Effector memory CD4-positive, alpha-beta T cell (primary cell): ENCODE data around the gene NEK6.

Experiments
- DNase-seq, 3 donors: peaks; one replicate each; pipeline ENCODE4 v3.0.0-alpha.2; 2020
- H3K27ac ChIP-seq: 2 replicates; pipeline ENCODE4 v1.7.0; 2013; ENCODE audit warnings: mild to moderate bottlenecking, low read length, moderate library complexity; ENCODE audit not compliant: insufficient read depth, poor library complexity, severe bottlenecking
- H3K27me3 ChIP-seq: replicated peaks from 2 replicates; pipeline ENCODE4 v1.7.0; 2013; ENCODE audit warnings: mild to moderate bottlenecking, low read length; ENCODE audit not compliant: insufficient read depth, control insufficient read depth, poor library complexity, severe bottlenecking
- H3K36me3 ChIP-seq: 2 replicates; pipeline ENCODE4 v1.7.0; 2013; ENCODE audit warnings: mild to moderate bottlenecking, low read length, moderate library complexity; ENCODE audit not compliant: control insufficient read depth, insufficient read depth
- H3K4me1 ChIP-seq: 2 replicates; pipeline ENCODE4 v1.7.0; 2013; ENCODE audit warnings: low read length, mild to moderate bottlenecking; ENCODE audit not compliant: control insufficient read depth, insufficient read depth, poor library complexity, severe bottlenecking
- H3K4me3 ChIP-seq: 2 replicates; pipeline ENCODE4 v1.7.0; 2013; ENCODE audit warnings: low read length, low read depth, mild to moderate bottlenecking; ENCODE audit not compliant: insufficient read depth, poor library complexity, severe bottlenecking
- H3K9me3 ChIP-seq: 2 replicates; pipeline ENCODE4 v1.7.0; 2013; ENCODE audit warnings: mild to moderate bottlenecking, low read length, moderate library complexity; ENCODE audit not compliant: control insufficient read depth

The NEK6 gene

GRCh38 chr9:124385623-124386022 is 127.9 kb downstream of the NEK6 start:
- H3K36me3 ChIP-seq, result peaks cover 14% of the 10 kb centered on the region
- H3K27me3 ChIP-seq, result no peaks in the 10 kb centered on the region
- no peak overlapping the region for H3K27ac ChIP-seq
- no peaks in the 10 kb centered on the region for H3K4me1 ChIP-seq
- no peaks in the 10 kb centered on the region for H3K9me3 ChIP-seq
- no peak overlapping the region for H3K4me3 ChIP-seq
- no peak for DNase-seq

DNA sequence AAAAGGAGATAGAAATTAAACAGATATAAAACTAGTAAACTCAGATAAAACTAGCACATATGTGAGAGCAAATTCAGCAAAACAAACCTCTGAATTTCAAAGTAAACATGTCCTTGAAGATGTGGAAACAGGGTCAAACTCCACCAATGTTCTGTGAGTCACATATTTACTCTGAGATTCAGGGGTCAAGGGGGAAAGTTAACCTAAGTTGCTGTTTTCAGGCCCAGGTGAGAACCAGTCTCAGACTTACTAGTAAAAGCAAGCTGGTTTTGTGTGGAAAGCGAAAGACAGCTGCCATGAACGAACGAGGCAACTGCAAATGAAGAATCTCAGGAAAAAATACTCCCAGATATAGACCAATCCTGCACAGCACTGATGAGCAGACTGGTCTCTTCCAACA is 128.5 kb downstream of the NEK6 start:
- Histone ChIP-seq H3K4me3 (no peak overlapping the region), H3K36me3 (peaks cover 14% of the 10 kb centered on the region), H3K27ac (no peak overlapping the region), H3K27me3 (no peaks in the 10 kb centered on the region), H3K4me1 (no peaks in the 10 kb centered on the region), H3K9me3 (no peaks in the 10 kb centered on the region)
- DNase-seq, result no peak

DNA sequence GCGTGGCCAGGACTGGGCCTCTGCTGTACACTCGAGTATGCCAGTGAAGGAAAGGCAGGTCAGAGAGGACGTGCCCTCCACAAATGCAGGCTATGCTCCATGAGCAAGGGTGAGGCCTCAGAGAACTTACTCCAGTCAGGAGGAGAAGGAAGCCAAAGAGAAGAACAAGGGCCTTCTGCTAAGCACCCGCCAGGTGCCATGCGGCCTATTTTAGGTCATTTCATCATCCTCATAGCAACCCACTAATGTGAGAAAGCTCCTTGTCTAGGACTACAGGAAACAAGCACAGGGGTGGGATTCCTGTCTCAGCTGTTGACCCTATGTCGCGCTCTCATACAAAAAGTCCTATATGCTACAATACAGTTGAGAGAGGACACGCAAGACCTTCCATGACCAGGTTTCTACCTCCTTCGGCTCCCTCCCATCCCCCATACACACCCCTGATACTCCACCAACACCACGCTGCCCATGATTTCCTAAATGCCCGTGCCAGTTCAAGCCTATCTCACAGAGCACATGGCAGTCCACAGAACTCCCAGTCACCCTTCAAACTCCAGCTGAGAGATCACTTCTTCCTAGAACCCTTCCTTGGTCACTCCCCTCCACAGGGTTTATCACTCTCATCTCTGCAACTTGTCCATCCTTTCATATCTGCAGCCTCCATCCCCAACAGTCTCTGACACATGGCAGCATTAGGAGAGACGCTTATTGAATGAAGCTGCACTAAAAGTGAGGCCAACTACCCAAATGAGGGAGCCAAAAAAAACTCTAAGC is 130.7 kb downstream of the NEK6 start:
- Histone ChIP-seq H3K36me3 (peaks cover 17% of the 10 kb centered on the region), H3K27ac (no peak overlapping the region), H3K4me3 (no peak overlapping the region), H3K4me1 (peaks cover 3% of the 10 kb centered on the region), H3K27me3 (no peaks in the 10 kb centered on the region), H3K9me3 (no peaks in the 10 kb centered on the region)
- DNase-seq, result no peak

DNA sequence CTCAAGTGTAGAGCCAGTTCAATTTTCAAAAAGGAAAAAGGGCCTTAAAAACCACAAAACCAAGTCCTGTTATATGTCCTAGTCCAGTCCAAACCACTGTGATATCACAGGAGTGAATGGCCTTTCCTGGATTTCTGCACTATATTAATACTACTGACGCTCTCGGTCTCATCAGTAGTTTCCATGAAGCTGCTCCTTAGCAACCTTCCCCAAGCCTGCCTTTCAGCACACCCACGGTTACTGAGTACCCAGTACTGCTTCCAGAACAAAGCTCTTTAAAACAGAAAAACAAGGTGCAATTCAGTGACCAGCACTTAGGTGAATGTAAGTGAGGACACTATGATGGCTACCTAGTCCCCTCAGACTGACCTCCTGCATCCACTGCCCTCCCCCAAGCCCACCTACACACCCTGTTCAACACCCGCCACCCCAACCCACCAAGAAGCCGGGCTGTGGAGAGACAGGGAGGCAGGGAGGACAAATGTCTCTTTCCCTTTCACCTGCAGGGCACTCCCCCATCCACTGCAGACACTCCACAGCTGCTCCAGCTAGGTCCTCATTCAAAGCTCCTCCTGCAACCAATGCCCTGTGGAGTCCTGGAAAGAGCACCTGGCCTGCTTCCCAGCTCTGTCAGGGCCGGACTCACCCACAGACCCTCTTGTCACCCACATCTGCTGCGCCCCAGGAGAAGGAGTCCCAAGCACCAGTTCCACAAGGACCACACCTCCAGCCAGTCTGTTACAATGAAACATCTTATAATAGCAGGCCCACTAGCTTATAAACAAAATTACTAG is 131.6 kb downstream of the NEK6 start:
- Histone ChIP-seq H3K27me3 (no peaks in the 10 kb centered on the region), H3K4me1 (peaks cover 3% of the 10 kb centered on the region), H3K9me3 (no peaks in the 10 kb centered on the region), H3K27ac (no peak overlapping the region), H3K36me3 (peaks cover 18% of the 10 kb centered on the region), H3K4me3 (no peak overlapping the region)
- DNase-seq, result no peak

DNA sequence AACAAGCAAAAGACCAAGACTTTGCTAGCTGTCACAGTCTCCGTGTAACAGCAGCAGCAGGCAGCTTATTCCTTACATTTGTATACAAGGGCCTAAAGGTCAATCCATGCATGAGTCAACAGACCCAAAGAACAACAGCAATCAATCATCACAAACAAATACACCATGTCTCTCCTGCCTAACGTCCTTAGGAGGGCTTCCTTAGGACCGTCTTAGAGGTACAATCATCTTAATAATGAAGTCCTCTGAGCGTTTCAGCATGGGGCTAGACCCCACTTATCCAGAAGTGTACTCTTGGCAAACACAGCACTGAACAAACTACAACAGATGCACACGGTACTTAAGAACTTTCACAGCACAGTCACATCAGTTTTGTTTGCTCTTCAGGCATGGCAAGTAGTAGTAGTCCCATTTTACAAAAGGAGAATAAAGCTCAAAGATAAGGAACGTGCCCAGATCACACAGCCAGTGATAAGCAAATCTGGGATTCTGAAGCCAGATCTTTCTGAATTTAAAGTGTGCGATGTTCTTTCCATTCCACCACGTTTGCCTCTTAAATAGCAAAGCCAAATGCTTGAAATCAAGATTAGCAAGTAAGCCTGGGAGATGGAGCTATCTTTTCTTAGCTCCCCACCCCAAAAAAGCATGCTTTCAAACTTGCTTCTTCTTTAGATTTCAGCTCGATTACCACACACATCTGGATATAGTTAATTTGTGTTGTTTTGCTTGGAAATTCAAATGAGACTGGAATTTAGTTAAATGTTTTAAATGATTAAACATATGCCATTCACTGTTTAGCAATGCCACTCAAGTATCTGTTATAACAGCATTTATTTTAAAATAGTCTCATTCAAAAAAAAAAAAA is 133.3 kb downstream of the NEK6 start:
- DNase-seq, result no peak
- Histone ChIP-seq H3K4me3 (no peak overlapping the region), H3K4me1 (peaks cover 3% of the 10 kb centered on the region), H3K27ac (no peak overlapping the region), H3K27me3 (no peaks in the 10 kb centered on the region), H3K9me3 (no peaks in the 10 kb centered on the region), H3K36me3 (peaks cover 27% of the 10 kb centered on the region)

DNA sequence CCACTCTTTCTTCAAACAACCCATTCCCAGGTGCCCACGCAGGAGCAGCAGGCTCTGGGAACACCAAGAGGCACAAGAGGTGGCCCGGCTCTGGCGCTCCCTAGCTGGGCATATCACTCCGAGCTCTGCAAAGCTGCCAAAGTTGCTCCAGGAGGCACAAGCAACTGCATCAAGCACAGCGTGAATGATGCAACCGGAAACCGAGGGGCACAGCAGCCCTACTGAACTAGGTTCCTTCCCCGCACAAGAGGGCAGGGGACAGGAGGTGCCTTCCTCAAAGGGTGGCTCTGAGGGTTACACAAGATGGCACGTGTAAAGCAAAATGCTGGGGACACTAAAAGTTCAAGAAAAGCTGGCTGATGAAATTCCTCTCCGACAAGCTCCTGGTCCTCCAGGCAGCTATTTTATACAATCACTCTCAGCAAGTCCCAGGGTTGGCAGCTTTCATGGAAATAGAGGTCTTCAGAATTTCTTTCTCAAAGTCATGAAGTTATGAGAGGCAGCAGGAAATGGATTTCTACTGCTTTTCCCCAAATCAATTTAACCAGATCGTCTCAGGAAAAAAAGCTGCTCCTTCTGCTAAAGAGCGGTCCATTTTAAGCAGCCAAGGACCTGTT is 134.6 kb downstream of the NEK6 start:
- H3K36me3 ChIP-seq, result peaks cover 37% of the 10 kb centered on the region
- H3K4me3 ChIP-seq, result no peak overlapping the region
- no peaks in the 10 kb centered on the region for H3K9me3 ChIP-seq
- no peak for DNase-seq
- peaks cover 3% of the 10 kb centered on the region for H3K4me1 ChIP-seq
- H3K27ac ChIP-seq, result no peak overlapping the region
- H3K27me3 ChIP-seq, result no peaks in the 10 kb centered on the region

GRCh38 chr9:124392871-124393460 is 135.2 kb downstream of the NEK6 start:
- H3K4me1 ChIP-seq, result peaks cover 3% of the 10 kb centered on the region
- no peak overlapping the region for H3K27ac ChIP-seq
- DNase-seq, result no peak
- H3K9me3 ChIP-seq, result no peaks in the 10 kb centered on the region
- H3K27me3 ChIP-seq, result no peaks in the 10 kb centered on the region
- H3K36me3 ChIP-seq, result peaks cover 37% of the 10 kb centered on the region
- no peak overlapping the region for H3K4me3 ChIP-seq

- no peaks in the 10 kb centered on the region for H3K27me3 ChIP-seq
- no peak for DNase-seq
- no peak overlapping the region for H3K27ac ChIP-seq
- H3K36me3 ChIP-seq, result peaks cover 39% of the 10 kb centered on the region
- H3K9me3 ChIP-seq, result no peaks in the 10 kb centered on the region
- no peak overlapping the region for H3K4me3 ChIP-seq
- peaks cover 3% of the 10 kb centered on the region for H3K4me1 ChIP-seq
Observed at GRCh38 chr9:124394167-124394566, 136.4 kb downstream of the NEK6 start.

DNA sequence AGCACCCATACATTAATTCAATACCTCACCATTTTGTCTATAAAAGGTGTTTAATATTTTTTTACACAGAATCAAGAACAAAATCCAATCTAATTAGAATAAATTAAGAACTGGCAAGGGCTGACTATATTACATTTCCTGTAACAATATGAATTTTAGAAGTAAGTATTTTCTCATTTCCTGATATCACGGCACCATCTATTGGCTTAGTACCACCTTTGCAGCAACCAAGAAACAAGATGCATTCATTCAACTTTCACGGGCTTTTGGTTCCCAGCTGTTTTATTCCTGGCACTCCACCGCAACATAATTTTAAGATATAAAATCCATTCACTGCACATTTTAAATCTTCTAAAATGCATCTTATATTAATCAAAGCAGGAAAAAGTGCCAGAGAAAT is 136.8 kb downstream of the NEK6 start:
- Histone ChIP-seq H3K9me3 (no peaks in the 10 kb centered on the region), H3K36me3 (peaks cover 39% of the 10 kb centered on the region), H3K27ac (no peak overlapping the region), H3K27me3 (no peaks in the 10 kb centered on the region), H3K4me3 (no peak overlapping the region), H3K4me1 (peaks cover 3% of the 10 kb centered on the region)
- no peak for DNase-seq
